GM21576 (cell line): ENCODE data around the gene CDKAL1.
"Not testable (repeated sequence)": the region's sequence is repeated elsewhere in the genome, so short reads cannot be mapped to it uniquely, and the experiment has no call there.

Experiments used
- ATAC-seq: cut with Tn5 transposase; IDR thresholded peaks from one replicate; pipeline ENCODE4 v1.9.1; 2021; ENCODE audit warnings: mild to moderate bottlenecking, moderate library complexity; ENCODE audit not compliant: unreplicated experiment

CDKAL1 gene

GRCh38 chr6:20549398-20549797, 15.1 kb downstream of the CDKAL1 start:
- not testable (repeated sequence) for ATAC-seq

GRCh38 chr6:20554326-20554725, 20.1 kb downstream of the CDKAL1 start:
- ATAC-seq: no peak

GRCh38 chr6:20554817-20555216, 20.6 kb downstream of the CDKAL1 start:
- no peak for ATAC-seq

GRCh38 chr6:20559924-20560551, 25.8 kb downstream of the CDKAL1 start:
- no peak for ATAC-seq

GRCh38 chr6:20563377-20563776, 29.1 kb downstream of the CDKAL1 start:
- no peak for ATAC-seq

- ATAC-seq: no peak
Measured at GRCh38 chr6:20564269-20564668, 30.0 kb downstream of the CDKAL1 start.

- peak; percentile 86 for ATAC-seq
Measured at GRCh38 chr6:20564777-20565176, 30.5 kb downstream of the CDKAL1 start.

GRCh38 chr6:20565342-20565741, 31.1 kb downstream of the CDKAL1 start:
- no peak for ATAC-seq

GRCh38 chr6:20566109-20566508, 31.9 kb downstream of the CDKAL1 start:
- no peak for ATAC-seq

- no peak for ATAC-seq
Measured at GRCh38 chr6:20569000-20569610, 34.8 kb downstream of the CDKAL1 start.

- no peak for ATAC-seq
Measured at GRCh38 chr6:20571261-20571660, 37.0 kb downstream of the CDKAL1 start.

- ATAC-seq: no peak
Measured at GRCh38 chr6:20572288-20572687, 38.0 kb downstream of the CDKAL1 start.

GRCh38 chr6:20572940-20573339, 38.7 kb downstream of the CDKAL1 start:
- no peak for ATAC-seq

GRCh38 chr6:20574355-20574754, 40.1 kb downstream of the CDKAL1 start:
- no peak for ATAC-seq

GRCh38 chr6:20575125-20575524, 40.9 kb downstream of the CDKAL1 start:
- no peak for ATAC-seq

GRCh38 chr6:20575704-20576451, 41.6 kb downstream of the CDKAL1 start:
- no peak for ATAC-seq

GRCh38 chr6:20577173-20577688, 43.0 kb downstream of the CDKAL1 start:
- ATAC-seq: no peak

- ATAC-seq: no peak
Measured at GRCh38 chr6:20581070-20581469, 46.8 kb downstream of the CDKAL1 start.

GRCh38 chr6:20582586-20583443, 48.6 kb downstream of the CDKAL1 start:
- ATAC-seq: no peak

- ATAC-seq: no peak
Measured at GRCh38 chr6:20583444-20583800, 49.2 kb downstream of the CDKAL1 start.

- no peak for ATAC-seq
Measured at GRCh38 chr6:20584100-20584731, 50.0 kb downstream of the CDKAL1 start.
